NCI-H446 (cell line): ENCODE measurements around the gene C13orf46.
"Not testable (repeated sequence)": the region's sequence is repeated elsewhere in the genome, so short reads cannot be mapped to it uniquely, and the experiment has no call there.

Experiments used
- DNase-seq, 2 experiments: peaks; one replicate each; lab custom pipeline; 2025; lab: John Stamatoyannopoulos, UW

Gene C13orf46

GRCh38 chr13:113991676-113992179, 17.9 kb upstream of the C13orf46 start:
- DNase-seq, result no peak

DNA sequence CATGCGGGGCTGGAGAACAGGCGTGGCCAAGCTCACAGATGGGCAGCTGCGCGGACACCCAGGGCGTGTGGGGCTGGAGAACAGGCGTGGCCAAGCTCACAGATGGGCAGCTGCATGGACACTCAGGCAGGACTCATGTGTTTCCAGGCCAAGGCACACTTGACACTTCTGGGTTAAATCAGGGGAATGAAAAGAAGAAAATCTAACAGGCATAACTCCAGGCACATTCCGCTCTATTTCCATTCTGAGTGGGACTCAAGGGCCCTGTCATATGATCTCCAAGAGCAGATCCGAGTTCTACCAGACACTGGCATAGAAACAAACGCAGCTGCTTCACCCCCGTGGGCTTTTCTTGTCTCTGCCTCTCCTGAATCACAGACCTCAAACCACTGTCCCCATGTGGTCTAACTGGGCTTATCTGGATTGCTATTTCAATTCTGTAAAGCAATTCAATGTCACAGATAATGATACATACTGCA, 17.4 kb upstream of the C13orf46 start:
- DNase-seq, result no peak

- DNase-seq, result no peak
These were observed 16.5 kb upstream of the C13orf46 start for GRCh38 chr13:113990321-113990837.

- no peak for DNase-seq
These were observed 15.9 kb upstream of the C13orf46 start for GRCh38 chr13:113989585-113990300.

GRCh38 chr13:113988859-113989258, 15.0 kb upstream of the C13orf46 start:
- not testable (repeated sequence) for DNase-seq

DNA sequence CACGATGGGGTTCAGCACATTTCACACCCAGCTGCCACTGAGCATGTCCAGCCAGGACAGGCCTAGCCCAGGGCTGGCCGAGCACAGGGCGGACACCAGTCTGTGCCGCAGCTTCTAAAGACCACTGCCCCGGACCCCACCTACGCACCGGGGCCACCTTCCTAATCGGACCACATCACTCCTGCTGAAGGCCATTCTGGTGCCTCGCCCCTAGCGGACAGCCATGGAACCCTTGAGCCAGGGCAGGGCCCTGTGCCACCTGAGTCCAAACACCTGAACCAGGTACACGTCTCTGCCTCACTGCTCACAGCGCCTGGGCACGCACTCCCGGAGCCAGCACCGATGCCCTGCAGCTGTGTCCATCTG, 8.4 kb upstream of the C13orf46 start:
- no peak for DNase-seq

GRCh38 chr13:113981611-113982295, 7.9 kb upstream of the C13orf46 start:
- DNase-seq, result no peak

- DNase-seq, result peak in 1 of 2 experiments; percentile 41
These were observed 7.3 kb upstream of the C13orf46 start for GRCh38 chr13:113981194-113981605.

- DNase-seq, result no peak
These were observed 6.7 kb upstream of the C13orf46 start for GRCh38 chr13:113980489-113981064.

DNA sequence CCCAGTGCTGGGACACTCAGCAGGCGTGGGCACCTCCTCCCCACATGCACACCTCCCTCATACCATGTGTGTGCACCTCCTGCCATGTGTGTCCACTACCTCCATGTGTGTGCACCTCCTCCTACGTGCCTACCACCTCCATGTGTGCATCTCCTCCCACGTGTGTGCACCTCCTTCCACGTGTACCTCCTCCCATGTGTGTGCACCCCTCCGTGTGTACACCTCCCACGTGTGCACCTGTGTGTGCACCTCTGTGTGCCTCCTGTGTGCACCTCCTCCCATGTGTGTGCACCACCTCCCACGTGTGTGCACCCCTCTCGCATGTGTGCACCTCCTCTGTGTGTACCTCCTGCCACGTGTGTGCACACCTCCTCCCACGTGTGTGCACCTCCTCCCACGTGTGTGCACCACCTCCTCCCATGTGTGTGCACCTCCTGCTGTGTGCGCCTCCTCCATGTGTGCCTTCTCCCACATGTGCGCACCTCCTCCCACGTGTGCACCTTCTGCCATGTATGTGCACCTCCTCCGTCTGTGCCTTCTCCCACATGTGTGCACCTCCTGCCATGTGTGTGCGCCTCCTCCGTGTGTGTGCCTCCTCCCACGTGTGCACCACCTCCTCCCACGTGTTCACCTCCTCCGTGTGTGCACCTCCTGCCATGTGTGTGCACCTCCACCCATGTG, 6.1 kb upstream of the C13orf46 start:
- no peak for DNase-seq

GRCh38 chr13:113978741-113979481, 5.0 kb upstream of the C13orf46 start:
- DNase-seq, result no peak

DNA sequence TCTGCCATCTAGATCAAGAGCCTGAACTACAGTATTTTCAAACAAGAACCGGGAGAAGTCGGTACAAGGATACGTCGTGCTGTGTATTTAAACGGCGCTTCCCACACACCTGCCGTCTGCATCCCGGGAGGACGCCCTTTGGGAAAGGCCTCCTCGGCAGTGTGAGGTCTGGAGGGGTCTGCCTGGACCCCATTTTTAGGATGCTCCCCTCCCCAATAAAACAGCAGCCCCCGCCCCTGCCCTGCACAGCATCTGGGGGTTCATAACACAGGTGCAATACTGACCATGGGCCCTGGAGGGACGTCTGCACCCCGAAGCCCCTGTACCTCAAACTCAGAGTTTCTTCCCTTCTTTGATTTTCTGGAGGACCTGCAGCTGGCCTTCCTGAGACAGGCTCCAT, 4.1 kb upstream of the C13orf46 start:
- DNase-seq, result no peak

DNA sequence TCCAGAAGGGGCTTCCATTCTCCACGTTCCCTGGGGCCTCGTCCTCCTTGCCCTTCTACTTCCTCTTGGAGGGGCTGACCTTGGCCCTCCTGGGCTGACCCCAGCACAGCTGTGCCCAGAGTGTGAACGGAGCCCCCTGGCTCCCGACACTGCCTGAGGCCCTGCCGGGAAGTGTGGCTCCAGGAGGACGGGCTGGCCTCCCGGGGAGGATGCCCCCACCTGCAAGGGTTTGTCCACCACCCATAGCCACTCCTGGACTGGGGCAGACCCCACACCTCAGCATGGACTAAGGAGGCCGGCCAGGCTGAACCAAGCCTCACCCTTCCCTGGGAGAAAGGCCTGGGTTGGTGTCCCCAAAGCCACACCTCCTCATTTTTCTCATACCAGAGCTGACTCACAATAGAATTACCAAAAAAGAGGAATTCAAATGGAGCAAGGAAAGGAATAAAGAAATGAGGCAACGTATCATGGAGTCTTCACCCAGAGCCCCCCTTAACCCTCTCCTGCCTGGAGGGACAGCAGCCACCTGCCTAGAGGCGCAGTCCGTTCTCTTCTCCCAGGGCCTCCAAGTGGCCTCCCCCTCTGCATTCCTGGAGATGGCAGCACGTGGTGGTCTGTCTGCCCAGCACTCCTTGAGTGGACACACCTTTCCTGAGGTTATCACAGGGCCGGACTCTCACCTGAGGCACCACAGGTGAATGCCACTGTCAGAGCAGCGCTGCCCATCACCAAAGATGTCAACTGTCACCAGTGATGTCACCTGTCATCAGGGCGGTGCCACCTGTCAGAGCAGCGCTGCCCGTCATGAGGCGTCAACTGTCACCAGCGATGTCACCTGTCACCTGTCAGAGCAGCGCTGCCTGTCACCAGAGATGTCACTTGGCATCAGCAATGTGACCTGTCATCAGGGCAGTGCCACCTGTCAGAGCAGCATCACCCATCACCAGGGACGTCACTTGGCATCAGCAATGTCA, 3.1 kb upstream of the C13orf46 start:
- DNase-seq, result no peak

GRCh38 chr13:113975416-113975815, 1.5 kb upstream of the C13orf46 start:
- no peak for DNase-seq

- no peak for DNase-seq
These were observed 717 bp upstream of the C13orf46 start for GRCh38 chr13:113974304-113975281.

GRCh38 chr13:113972451-113973217, 1.2 kb downstream of the C13orf46 start:
- no peak for DNase-seq

GRCh38 chr13:113971471-113972231, 2.2 kb downstream of the C13orf46 start:
- DNase-seq, result no peak
